ENCODE results near the gene UGT3A1.

Gene UGT3A1

GRCh38 chr5:35939639-35940038, 51.6 kb downstream of the UGT3A1 start:
- Histone ChIP-seq H3K27me3 (replicated peaks; ENCODE audit: control insufficient read depth, insufficient read depth, low read length) (peaks cover 47% of the 10 kb centered on the region), H3K36me3 (ENCODE audit: control insufficient read depth, insufficient read depth, low read length, severe bottlenecking) (no peaks in the 10 kb centered on the region), H3K4me3 (ENCODE audit: low read length) (no peak overlapping the region), H3K9ac (ENCODE audit: low read length) (no peak overlapping the region), H3K4me1 (ENCODE audit: control insufficient read depth, insufficient read depth, low read length) (no peaks in the 10 kb centered on the region), H3K9me3 (ENCODE audit: control insufficient read depth, low read length) (peaks cover 3% of the 10 kb centered on the region)
- peak; percentile 25 for DNase-seq (ENCODE audit: low read depth)

- peak; percentile 54 for DNase-seq (ENCODE audit: low read depth)
- no peak within 1 kb of the TSS for H3K4me3 ChIP-seq (ENCODE audit: low read length)
- H3K27me3 ChIP-seq (replicated peaks; ENCODE audit: control insufficient read depth, insufficient read depth, low read length): peaks cover 57% of the 10 kb centered on the region
- no peaks in the 10 kb centered on the region for H3K9me3 ChIP-seq (ENCODE audit: control insufficient read depth, low read length)
- no peaks in the 10 kb centered on the region for H3K36me3 ChIP-seq (ENCODE audit: control insufficient read depth, insufficient read depth, low read length, severe bottlenecking)
- H3K4me1 ChIP-seq (ENCODE audit: control insufficient read depth, insufficient read depth, low read length): no peaks in the 10 kb centered on the region
- no peak within 1 kb of the TSS for H3K9ac ChIP-seq (ENCODE audit: low read length)
These were observed 52.5 kb downstream of the UGT3A1 start, which contains the start of gene CAPSL for GRCh38 chr5:35938568-35939227. Gene CAPSL (minus strand): TSS chr5:35938622. CDS start chr5:35921120, 17,502 bp downstream.

DNA sequence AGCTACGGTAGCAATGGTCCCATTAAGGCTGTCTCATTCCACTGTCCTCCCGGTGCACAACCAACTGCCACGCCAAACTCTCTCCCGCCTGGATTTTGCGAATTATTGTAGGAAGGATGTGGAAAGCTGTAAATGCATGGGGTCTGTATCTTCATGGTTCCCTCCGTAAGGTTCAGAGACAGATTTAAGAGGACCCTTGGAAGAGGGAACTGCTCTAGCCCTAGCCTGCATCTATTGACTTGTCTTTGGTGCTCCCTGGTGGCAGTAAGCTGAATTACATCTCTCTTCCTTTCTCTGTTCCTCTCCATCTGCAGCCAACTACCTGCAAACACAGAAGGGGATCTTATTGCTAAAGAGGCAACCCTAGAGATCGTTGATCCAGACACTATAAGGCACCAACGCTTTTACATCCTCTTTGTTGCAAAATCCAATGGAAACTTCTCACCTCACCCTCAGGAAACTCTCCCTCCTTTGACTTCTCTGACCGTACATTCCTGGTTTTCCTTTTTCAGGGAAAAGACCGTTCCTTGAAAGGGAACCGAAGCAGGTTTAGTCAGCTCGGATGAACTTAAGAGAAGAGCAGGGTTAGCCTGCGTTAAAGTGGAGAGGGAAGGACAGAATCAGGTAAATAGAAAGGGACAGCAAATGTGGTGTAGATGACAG, 64.7 kb downstream of the UGT3A1 start:
- Histone ChIP-seq H3K9me3 (ENCODE audit: control insufficient read depth, low read length) (no peaks in the 10 kb centered on the region), H3K27me3 (replicated peaks; ENCODE audit: control insufficient read depth, insufficient read depth, low read length) (peaks cover 31% of the 10 kb centered on the region), H3K9ac (ENCODE audit: low read length) (no peak overlapping the region), H3K4me1 (ENCODE audit: control insufficient read depth, insufficient read depth, low read length) (peaks cover 18% of the 10 kb centered on the region), H3K4me3 (ENCODE audit: low read length) (peak overlapping the region; percentile 59), H3K36me3 (ENCODE audit: control insufficient read depth, insufficient read depth, low read length, severe bottlenecking) (no peaks in the 10 kb centered on the region)
- peak; percentile 81 for DNase-seq (ENCODE audit: low read depth)

DNA sequence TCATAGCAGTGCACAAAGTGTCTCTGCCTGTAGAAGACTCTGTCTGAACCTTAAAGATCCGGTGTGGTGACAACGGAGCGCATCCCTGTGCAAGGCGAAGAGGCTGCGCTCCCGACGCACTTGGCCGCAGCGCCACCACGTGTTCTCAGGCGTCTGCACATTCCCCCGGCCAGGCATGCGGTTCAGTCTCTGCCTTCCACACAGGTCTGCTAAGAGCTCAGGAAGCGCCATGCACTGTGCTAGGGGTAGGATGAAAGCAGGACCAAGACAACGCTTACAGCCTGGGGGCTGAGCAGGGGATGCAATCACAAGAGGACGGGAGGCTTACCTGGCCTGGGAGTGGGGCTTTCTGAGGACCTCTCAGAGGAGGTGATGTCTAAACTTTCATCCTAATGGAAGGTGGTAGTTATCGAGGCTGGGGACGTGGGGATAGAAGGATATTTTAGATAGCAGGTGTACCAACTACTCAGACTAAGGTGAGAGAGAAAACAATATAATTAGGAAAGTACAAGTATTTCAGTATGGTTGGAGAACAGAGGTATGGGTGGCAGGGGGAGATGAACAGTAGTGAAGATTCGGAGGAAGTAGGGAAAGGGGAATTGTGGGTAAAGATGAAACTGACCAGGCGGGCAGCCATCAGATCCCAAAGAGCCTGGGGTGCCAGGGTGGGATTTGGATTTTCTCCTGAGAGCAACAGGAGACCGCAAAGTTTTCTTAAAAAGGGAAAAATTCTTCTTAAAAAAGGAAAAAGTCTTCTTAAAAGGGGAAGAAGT, 66.1 kb downstream of the UGT3A1 start:
- Histone ChIP-seq H3K4me1 (ENCODE audit: control insufficient read depth, insufficient read depth, low read length) (peaks cover 18% of the 10 kb centered on the region), H3K4me3 (ENCODE audit: low read length) (peak overlapping the region; percentile 45), H3K9ac (ENCODE audit: low read length) (peak overlapping the region; percentile 37), H3K27me3 (replicated peaks; ENCODE audit: control insufficient read depth, insufficient read depth, low read length) (peaks cover 20% of the 10 kb centered on the region), H3K36me3 (ENCODE audit: control insufficient read depth, insufficient read depth, low read length, severe bottlenecking) (no peaks in the 10 kb centered on the region), H3K9me3 (ENCODE audit: control insufficient read depth, low read length) (no peaks in the 10 kb centered on the region)
- peak; percentile 89 for DNase-seq (ENCODE audit: low read depth)

DNA sequence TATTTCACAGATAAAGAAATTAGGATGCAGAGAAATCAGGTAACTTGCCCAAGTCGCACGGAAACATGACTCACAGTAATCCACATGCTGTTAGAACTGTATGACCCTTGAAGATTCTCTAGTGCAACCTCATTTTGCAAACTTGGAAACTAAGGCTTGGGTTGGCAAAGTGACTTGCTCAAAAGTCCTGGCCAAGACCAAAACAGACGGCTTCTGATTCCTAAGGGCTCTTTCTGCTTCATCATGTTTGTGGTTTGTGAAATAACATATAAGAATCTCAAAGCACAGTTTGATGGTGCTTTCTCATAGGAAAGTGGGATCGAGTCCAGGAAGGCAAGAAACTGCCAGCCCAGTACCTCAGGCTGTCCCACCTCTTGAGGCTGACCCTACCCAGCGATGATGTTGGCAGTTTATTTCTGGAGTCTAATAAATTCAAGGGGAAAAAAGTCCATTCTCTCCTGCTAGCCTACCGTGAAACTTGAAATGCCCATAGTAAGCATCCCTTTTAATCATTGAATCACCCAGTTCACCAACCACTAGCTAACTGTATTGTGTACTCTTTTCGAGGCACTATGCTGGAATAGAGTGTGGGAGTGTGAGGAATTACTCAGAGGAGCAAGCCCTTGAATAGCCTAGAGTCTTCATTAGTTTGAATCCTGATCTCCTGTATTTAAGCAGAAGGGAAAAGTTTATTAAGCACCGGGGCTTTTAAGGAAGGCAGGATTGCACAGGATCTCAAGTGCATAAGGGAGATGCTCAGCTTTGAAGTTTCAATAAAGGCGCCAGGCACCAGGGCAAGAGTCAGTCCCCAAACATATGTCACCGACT, 66.9 kb downstream of the UGT3A1 start:
- H3K36me3 ChIP-seq (ENCODE audit: control insufficient read depth, insufficient read depth, low read length, severe bottlenecking): no peaks in the 10 kb centered on the region
- peak; percentile 75 for DNase-seq (ENCODE audit: low read depth)
- H3K27me3 ChIP-seq (replicated peaks; ENCODE audit: control insufficient read depth, insufficient read depth, low read length): peaks cover 20% of the 10 kb centered on the region

GRCh38 chr5:35922468-35922867, 68.7 kb downstream of the UGT3A1 start:
- H3K4me1 ChIP-seq (ENCODE audit: control insufficient read depth, insufficient read depth, low read length): peaks cover 26% of the 10 kb centered on the region
- no peak for DNase-seq (ENCODE audit: low read depth)
- no peak overlapping the region for H3K9ac ChIP-seq (ENCODE audit: low read length)
- peaks cover 10% of the 10 kb centered on the region for H3K27me3 ChIP-seq (replicated peaks; ENCODE audit: control insufficient read depth, insufficient read depth, low read length)
- H3K9me3 ChIP-seq (ENCODE audit: control insufficient read depth, low read length): no peaks in the 10 kb centered on the region
- H3K4me3 ChIP-seq (ENCODE audit: low read length): no peak overlapping the region
- H3K36me3 ChIP-seq (ENCODE audit: control insufficient read depth, insufficient read depth, low read length, severe bottlenecking): no peaks in the 10 kb centered on the region

More for the DNA sequence above, 66.9 kb downstream of the UGT3A1 start:
- peak overlapping the region; percentile 45 for H3K4me3 ChIP-seq (ENCODE audit: low read length)
- no peaks in the 10 kb centered on the region for H3K9me3 ChIP-seq (ENCODE audit: control insufficient read depth, low read length)
- H3K9ac ChIP-seq (ENCODE audit: low read length): peak overlapping the region; percentile 37
- H3K4me1 ChIP-seq (ENCODE audit: control insufficient read depth, insufficient read depth, low read length): peaks cover 25% of the 10 kb centered on the region

DNA sequence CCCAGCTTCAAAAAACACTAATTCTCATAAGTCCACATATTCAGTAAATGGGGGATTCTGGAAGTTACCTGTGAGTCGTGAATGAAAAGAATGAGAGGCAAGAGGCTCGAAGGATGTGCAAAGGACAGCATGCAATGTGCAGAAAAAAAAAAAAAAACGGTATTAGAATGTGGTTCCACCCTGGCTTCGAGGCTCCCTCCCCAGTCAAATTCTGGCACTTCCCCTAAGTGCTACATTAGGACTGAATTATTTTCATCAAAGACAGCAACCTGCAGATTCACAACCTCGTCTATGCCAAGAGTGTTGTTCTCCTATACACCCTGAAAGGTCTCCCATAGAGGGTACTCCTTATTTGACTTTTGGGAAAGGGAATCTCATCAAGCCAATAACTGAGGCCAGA, 69.3 kb downstream of the UGT3A1 start:
- DNase-seq (ENCODE audit: low read depth): no peak
- H3K27me3 ChIP-seq (replicated peaks; ENCODE audit: control insufficient read depth, insufficient read depth, low read length): peaks cover 4% of the 10 kb centered on the region
- no peak overlapping the region for H3K4me3 ChIP-seq (ENCODE audit: low read length)
- no peak overlapping the region for H3K9ac ChIP-seq (ENCODE audit: low read length)
- no peaks in the 10 kb centered on the region for H3K9me3 ChIP-seq (ENCODE audit: control insufficient read depth, low read length)
- H3K36me3 ChIP-seq (ENCODE audit: control insufficient read depth, insufficient read depth, low read length, severe bottlenecking): no peaks in the 10 kb centered on the region
- H3K4me1 ChIP-seq (ENCODE audit: control insufficient read depth, insufficient read depth, low read length): peaks cover 26% of the 10 kb centered on the region

- Histone ChIP-seq H3K9me3 (ENCODE audit: control insufficient read depth, low read length) (no peaks in the 10 kb centered on the region), H3K9ac (ENCODE audit: low read length) (no peak overlapping the region), H3K27me3 (replicated peaks; ENCODE audit: control insufficient read depth, insufficient read depth, low read length) (no peaks in the 10 kb centered on the region), H3K4me3 (ENCODE audit: low read length) (no peak overlapping the region), H3K36me3 (ENCODE audit: control insufficient read depth, insufficient read depth, low read length, severe bottlenecking) (no peaks in the 10 kb centered on the region), H3K4me1 (ENCODE audit: control insufficient read depth, insufficient read depth, low read length) (peaks cover 22% of the 10 kb centered on the region)
- no peak for DNase-seq (ENCODE audit: low read depth)
These were observed 70.3 kb downstream of the UGT3A1 start for GRCh38 chr5:35920890-35921289.

GRCh38 chr5:35919191-35919590, 72.0 kb downstream of the UGT3A1 start:
- DNase-seq (ENCODE audit: low read depth): peak; percentile 83

GRCh38 chr5:35908814-35909213, 82.4 kb downstream of the UGT3A1 start:
- Histone ChIP-seq H3K4me3 (ENCODE audit: low read length) (no peak overlapping the region), H3K27me3 (replicated peaks; ENCODE audit: control insufficient read depth, insufficient read depth, low read length) (no peaks in the 10 kb centered on the region), H3K9me3 (ENCODE audit: control insufficient read depth, low read length) (no peaks in the 10 kb centered on the region), H3K36me3 (ENCODE audit: control insufficient read depth, insufficient read depth, low read length, severe bottlenecking) (no peaks in the 10 kb centered on the region), H3K4me1 (ENCODE audit: control insufficient read depth, insufficient read depth, low read length) (no peaks in the 10 kb centered on the region), H3K9ac (ENCODE audit: low read length) (no peak overlapping the region)
- DNase-seq (ENCODE audit: low read depth): no peak

More at GRCh38 chr5:35919191-35919590, 72.0 kb downstream of the UGT3A1 start:
- H3K36me3 ChIP-seq (ENCODE audit: control insufficient read depth, insufficient read depth, low read length, severe bottlenecking): no peaks in the 10 kb centered on the region
- no peak overlapping the region for H3K9ac ChIP-seq (ENCODE audit: low read length)
- H3K4me1 ChIP-seq (ENCODE audit: control insufficient read depth, insufficient read depth, low read length): peaks cover 13% of the 10 kb centered on the region
- no peaks in the 10 kb centered on the region for H3K27me3 ChIP-seq (replicated peaks; ENCODE audit: control insufficient read depth, insufficient read depth, low read length)
- no peak overlapping the region for H3K4me3 ChIP-seq (ENCODE audit: low read length)
- H3K9me3 ChIP-seq (ENCODE audit: control insufficient read depth, low read length): no peaks in the 10 kb centered on the region

Data from adipocyte (in vitro differentiated cells).